ENCODE measurements around the gene ZMYM3. TPM values are rescaled to one million over a fixed set of nuclear protein-coding genes. Genes with fewer than 3 reads are reported as not detected.

The ZMYM3 gene
- polyA plus RNA-seq, 1 donor (not counting 4 experiments of a cell fraction or from before 2014, with no cell fraction given), result 7.7 TPM

DNA sequence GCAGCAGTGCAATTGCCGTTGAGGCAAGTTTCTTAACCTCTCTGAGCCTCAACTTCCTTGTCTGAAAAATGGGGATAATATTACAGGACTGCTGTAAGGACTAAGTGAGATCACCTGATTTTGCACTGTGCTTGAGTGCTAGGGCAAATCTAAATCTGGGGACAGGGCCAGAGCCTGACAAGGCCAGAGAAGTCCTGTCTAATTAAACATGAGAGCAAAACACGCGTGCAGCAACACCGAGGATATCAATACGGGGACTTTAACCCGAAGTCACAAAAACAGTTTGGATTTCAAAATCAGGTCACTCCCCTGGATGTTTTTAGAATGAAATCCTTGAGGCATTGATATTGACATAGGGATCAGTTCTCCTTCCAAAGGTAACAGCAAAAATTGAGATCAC is 36.6 kb downstream of the ZMYM3 start:
- no peak for TF ChIP-seq EZH2 (IDR thresholded peaks at IDR 0.05; ENCODE audit: low read length)
- TF ChIP-seq CTCF (optimal IDR thresholded peaks at IDR 0.05 in 1 of 3, IDR thresholded peaks at IDR 0.05 in 1 of 3, conservative IDR thresholded peaks at IDR 0.05 in 1 of 3; ENCODE audit: extremely low read depth in 1 of 3, insufficient read depth in 2 of 3, low read length in 3 of 3), result no peak
- Histone ChIP-seq H3K9ac (ENCODE audit: control insufficient read depth, extremely low read depth, insufficient read depth, low read length) (no peak overlapping the region), H3K4me1 (ENCODE audit: control insufficient read depth, extremely low read depth, insufficient read depth, low read length) (no peaks in the 10 kb centered on the region), H3K9me3 (ENCODE audit: control insufficient read depth, low read depth, low read length) (no peaks in the 10 kb centered on the region), H3K36me3 (ENCODE audit: control insufficient read depth in 2 of 2, extremely low read depth in 1 of 2, insufficient read depth in 2 of 2, low read length in 2 of 2) (no peaks in the 10 kb centered on the region), H3K9me1 (ENCODE audit: control insufficient read depth, extremely low read depth, insufficient read depth, low read length) (no peaks in the 10 kb centered on the region), H3K4me3 (ENCODE audit: control insufficient read depth in 2 of 3, extremely low read depth in 1 of 3, insufficient read depth in 2 of 3, low read depth in 1 of 3, low read length in 3 of 3) (no peak overlapping the region), H3K4me2 (ENCODE audit: control insufficient read depth, extremely low read depth, insufficient read depth, low read depth, low read length) (no peak overlapping the region), H2AFZ (ENCODE audit: control insufficient read depth, low read length) (no peak overlapping the region), H4K20me1 (ENCODE audit: control insufficient read depth, extremely low read depth, insufficient read depth, low read length) (no peaks in the 10 kb centered on the region), H3K27me3 (ENCODE audit: control insufficient read depth, extremely low read depth, insufficient read depth, low read length) (no peaks in the 10 kb centered on the region), H3K27ac (ENCODE audit: control insufficient read depth, insufficient read depth, low read length) (no peak overlapping the region), H3K79me2 (ENCODE audit: control insufficient read depth, insufficient read depth, low read length) (no peaks in the 10 kb centered on the region)
- FAIRE-seq (no peak), DNase-seq (ENCODE audit: low read depth, low spot score) (no peak)
- dilution Hi-C loops (cut with MboI; ENCODE audit: extremely low pct_ligation_motif_present, low sequenced_read_pairs), result no loop called here

GRCh38 chrX:71216485-71216884 is 37.5 kb downstream of the ZMYM3 start:
- no peaks in the 10 kb centered on the region for H4K20me1 ChIP-seq (ENCODE audit: control insufficient read depth, extremely low read depth, insufficient read depth, low read length)
- FAIRE-seq (no peak), DNase-seq (ENCODE audit: low read depth, low spot score) (no peak)
- H3K36me3 ChIP-seq (ENCODE audit: control insufficient read depth in 2 of 2, extremely low read depth in 1 of 2, insufficient read depth in 2 of 2, low read length in 2 of 2), result no peaks in the 10 kb centered on the region
- no peak overlapping the region for H2AFZ ChIP-seq (ENCODE audit: control insufficient read depth, low read length)
- no peaks in the 10 kb centered on the region for H3K79me2 ChIP-seq (ENCODE audit: control insufficient read depth, insufficient read depth, low read length)
- TF ChIP-seq CTCF (optimal IDR thresholded peaks at IDR 0.05 in 1 of 3, IDR thresholded peaks at IDR 0.05 in 1 of 3, conservative IDR thresholded peaks at IDR 0.05 in 1 of 3; ENCODE audit: extremely low read depth in 1 of 3, insufficient read depth in 2 of 3, low read length in 3 of 3) (no peak), EZH2 (IDR thresholded peaks at IDR 0.05; ENCODE audit: low read length) (no peak)
- no peak overlapping the region for H3K4me3 ChIP-seq (ENCODE audit: control insufficient read depth in 2 of 3, extremely low read depth in 1 of 3, insufficient read depth in 2 of 3, low read depth in 1 of 3, low read length in 3 of 3)
- H3K4me1 ChIP-seq (ENCODE audit: control insufficient read depth, extremely low read depth, insufficient read depth, low read length), result no peaks in the 10 kb centered on the region
- dilution Hi-C loops (cut with MboI; ENCODE audit: extremely low pct_ligation_motif_present, low sequenced_read_pairs), result no loop called here
- H3K9me3 ChIP-seq (ENCODE audit: control insufficient read depth, low read depth, low read length), result no peaks in the 10 kb centered on the region
- H3K27ac ChIP-seq (ENCODE audit: control insufficient read depth, insufficient read depth, low read length), result no peak overlapping the region
- no peaks in the 10 kb centered on the region for H3K27me3 ChIP-seq (ENCODE audit: control insufficient read depth, extremely low read depth, insufficient read depth, low read length)
- no peaks in the 10 kb centered on the region for H3K9me1 ChIP-seq (ENCODE audit: control insufficient read depth, extremely low read depth, insufficient read depth, low read length)
- H3K9ac ChIP-seq (ENCODE audit: control insufficient read depth, extremely low read depth, insufficient read depth, low read length), result no peak overlapping the region
- H3K4me2 ChIP-seq (ENCODE audit: control insufficient read depth, extremely low read depth, insufficient read depth, low read depth, low read length), result no peak overlapping the region
